Omental fat pad (tissue), 4 donors: Measurements from ENCODE around the gene PHF20. TPM values are rescaled to one million over a fixed set of nuclear protein-coding genes. Genes with fewer than 3 reads are reported as not detected.
A peak's percentile ranks its signal among the peaks of the same experiment; 100 is the strongest.
"Not testable (repeated sequence)": the region's sequence is repeated elsewhere in the genome, so short reads cannot be mapped to it uniquely, and the experiment has no call there.

ENCODE experiments used
- ATAC-seq: fragments of 150-250 bp; one replicate; pipeline ENCODE4 v1.9.1; 2016; ENCODE audit warnings: mild to moderate bottlenecking, moderate library complexity; ENCODE audit not compliant: low FRiP score
- DNase-seq: peaks from one replicate; pipeline ENCODE4 v3.0.0-alpha.2; 2019; ENCODE audit warnings: low spot score
- total RNA-seq, 4 donors: library from RNA; depleted of rRNA; stranded (reverse); fragments of >200 nt; gene quantifications; one replicate each; pipeline ENCODE4 v1.1.0, GENCODE V29; 2016
- TF ChIP-seq, protein P1 (sequence below), 3 donors: fragments of 450-650 bp; IDR thresholded peaks; one replicate each; pipeline ENCODE4 v1.5.1; 2016 to 2017; ENCODE audit warnings: antibody characterized with exemption in 3 of 3, mild to moderate bottlenecking in 3 of 3, moderate library complexity in 2 of 3

The PHF20 gene
- total RNA-seq: 10 to 100 TPM; 51.0 to 71.7 (median 54.8) TPM

DNA sequence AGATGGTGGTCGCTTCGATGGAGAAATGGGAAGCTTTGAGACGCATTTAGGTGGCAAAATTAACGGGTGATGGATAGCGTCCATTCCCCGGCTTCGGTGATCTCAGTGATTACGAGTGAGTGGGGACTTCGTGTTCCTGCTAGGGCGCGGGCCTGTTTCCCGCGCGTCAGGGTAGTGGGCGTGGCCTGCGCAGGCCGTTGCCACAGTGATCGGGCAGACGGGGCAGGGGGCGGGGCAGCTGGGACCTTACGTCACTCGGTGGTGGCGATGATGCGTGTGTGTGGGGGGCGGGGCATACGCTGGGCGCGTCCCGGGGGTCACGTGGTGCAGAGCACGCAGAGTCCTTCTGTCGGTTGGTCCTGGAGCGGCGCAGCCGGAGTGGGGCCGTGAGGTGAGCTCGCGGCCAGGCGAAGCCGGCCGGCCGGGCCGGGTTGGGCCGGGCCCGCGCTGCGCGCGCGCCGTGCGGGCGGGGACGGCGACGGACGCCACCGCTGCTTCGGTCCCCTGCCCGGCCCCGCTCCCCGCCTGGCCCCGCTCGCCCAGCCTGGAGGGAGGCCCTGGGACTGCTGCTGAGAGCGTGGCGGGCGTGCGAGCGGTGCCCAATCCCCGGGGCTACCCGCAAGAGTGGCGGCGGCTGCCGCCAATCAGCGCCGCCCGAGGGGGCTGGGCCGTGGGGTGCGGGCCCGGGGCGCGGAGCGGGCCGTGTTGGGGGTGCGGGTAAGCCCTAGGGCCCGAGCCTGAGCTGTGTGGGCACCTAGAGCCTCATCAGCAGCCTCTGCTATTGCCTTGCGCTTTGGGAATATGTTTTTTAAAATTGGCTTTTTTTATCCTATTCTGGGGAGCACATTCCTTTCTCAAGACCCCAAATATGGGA is at the start of gene PHF20:
Gene PHF20, plus strand, starts transcription at position 327 of the 874 bp plus-strand sequence. CDS start 29,508 bp downstream, outside the sequence.
- peak; percentile 99 for DNase-seq
- TF ChIP-seq, protein P1, sequence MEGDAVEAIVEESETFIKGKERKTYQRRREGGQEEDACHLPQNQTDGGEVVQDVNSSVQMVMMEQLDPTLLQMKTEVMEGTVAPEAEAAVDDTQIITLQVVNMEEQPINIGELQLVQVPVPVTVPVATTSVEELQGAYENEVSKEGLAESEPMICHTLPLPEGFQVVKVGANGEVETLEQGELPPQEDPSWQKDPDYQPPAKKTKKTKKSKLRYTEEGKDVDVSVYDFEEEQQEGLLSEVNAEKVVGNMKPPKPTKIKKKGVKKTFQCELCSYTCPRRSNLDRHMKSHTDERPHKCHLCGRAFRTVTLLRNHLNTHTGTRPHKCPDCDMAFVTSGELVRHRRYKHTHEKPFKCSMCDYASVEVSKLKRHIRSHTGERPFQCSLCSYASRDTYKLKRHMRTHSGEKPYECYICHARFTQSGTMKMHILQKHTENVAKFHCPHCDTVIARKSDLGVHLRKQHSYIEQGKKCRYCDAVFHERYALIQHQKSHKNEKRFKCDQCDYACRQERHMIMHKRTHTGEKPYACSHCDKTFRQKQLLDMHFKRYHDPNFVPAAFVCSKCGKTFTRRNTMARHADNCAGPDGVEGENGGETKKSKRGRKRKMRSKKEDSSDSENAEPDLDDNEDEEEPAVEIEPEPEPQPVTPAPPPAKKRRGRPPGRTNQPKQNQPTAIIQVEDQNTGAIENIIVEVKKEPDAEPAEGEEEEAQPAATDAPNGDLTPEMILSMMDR (IDR thresholded peaks at IDR 0.05): no peak
- peak; percentile 86 for ATAC-seq

- not testable (repeated sequence) for ATAC-seq, DNase-seq
Measured at GRCh38 chr20:35723275-35723639, 48.6 kb upstream of the PHF20 start.

- not testable (repeated sequence) for ATAC-seq
Measured at GRCh38 chr20:35723652-35724320, 48.0 kb upstream of the PHF20 start.

DNA sequence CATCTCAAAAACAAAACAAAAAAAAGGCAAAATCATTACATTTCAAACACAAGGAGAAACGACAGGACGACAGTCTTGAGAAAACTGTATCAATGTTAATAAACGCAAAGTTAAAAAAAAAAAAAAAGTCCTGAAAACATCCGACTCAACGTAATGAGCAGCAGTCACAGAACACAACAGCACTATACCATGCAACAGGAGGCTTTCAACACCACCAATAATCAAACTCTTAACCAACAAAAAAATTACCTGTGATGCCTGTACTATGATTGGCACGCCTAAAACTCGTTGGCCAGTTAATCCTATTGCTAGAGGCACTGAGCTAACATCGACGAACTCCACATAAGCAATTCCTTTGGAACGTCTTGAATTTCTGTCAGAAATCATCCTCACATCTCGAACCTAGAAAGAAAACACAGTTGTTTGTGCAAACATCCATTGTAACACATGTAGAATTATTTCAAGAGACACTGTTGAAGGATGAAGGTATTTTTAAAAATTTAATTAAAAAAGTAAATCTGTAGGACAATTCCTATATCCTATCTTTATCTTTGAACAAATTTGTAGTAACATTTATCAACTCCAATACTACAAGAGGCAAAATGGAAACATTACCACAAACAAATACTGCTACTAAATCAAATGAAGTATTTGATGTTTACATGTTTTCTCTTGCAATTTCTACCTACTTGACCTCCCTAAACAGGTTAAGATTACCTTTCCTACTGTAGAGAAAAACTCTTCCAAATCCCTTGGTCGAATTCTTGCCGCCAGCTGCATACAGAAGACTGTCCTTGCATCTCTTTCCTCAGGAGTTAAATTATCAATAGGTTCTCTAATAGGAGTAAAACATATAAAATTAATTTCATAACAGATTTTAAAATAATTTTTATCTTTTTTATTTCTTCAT is 47.2 kb upstream of the PHF20 start:
- DNase-seq (no peak), ATAC-seq (no peak)
- TF ChIP-seq, protein P1 (IDR thresholded peaks at IDR 0.05): no peak

More at GRCh38 chr20:35723652-35724320, 48.0 kb upstream of the PHF20 start:
- DNase-seq: not testable (repeated sequence)

- no peak for DNase-seq
- TF ChIP-seq, protein P1 (IDR thresholded peaks at IDR 0.05): no peak
- ATAC-seq: no peak
Measured at GRCh38 chr20:35726842-35727711, 44.7 kb upstream of the PHF20 start.

GRCh38 chr20:35729283-35729807 is 42.5 kb upstream of the PHF20 start:
- ATAC-seq (no peak), DNase-seq (no peak)
- TF ChIP-seq, protein P1 (IDR thresholded peaks at IDR 0.05): no peak
